Glomerular visceral epithelial cell (primary cell): ENCODE data around the gene CEP68.
A peak's percentile ranks its signal among the peaks of the same experiment; 100 is the strongest.

Experiments used
- DNase-seq: peaks from one replicate; pipeline ENCODE4 v3.0.0-alpha.2; 2016; ENCODE audit errors: extremely low spot score

CEP68 gene

GRCh38 chr2:65057054-65057375, 799 bp downstream of the CEP68 start:
- no peak for DNase-seq

GRCh38 chr2:65057391-65058052, 1.3 kb downstream of the CEP68 start:
- DNase-seq, result peak; percentile 45

- no peak for DNase-seq
Observed at GRCh38 chr2:65059071-65059470, 2.9 kb downstream of the CEP68 start.

- DNase-seq, result no peak
Observed at GRCh38 chr2:65061146-65061909, 5.1 kb downstream of the CEP68 start.

- no peak for DNase-seq
Observed at GRCh38 chr2:65061910-65062339, 5.7 kb downstream of the CEP68 start.

- no peak for DNase-seq
Observed at GRCh38 chr2:65062843-65063825, 6.9 kb downstream of the CEP68 start.

GRCh38 chr2:65064728-65065552, 8.7 kb downstream of the CEP68 start:
- DNase-seq, result peak; percentile 55

GRCh38 chr2:65067806-65068553, 11.8 kb downstream of the CEP68 start:
- no peak for DNase-seq

- no peak for DNase-seq
Observed at GRCh38 chr2:65069439-65069824, 13.2 kb downstream of the CEP68 start.

GRCh38 chr2:65070172-65070830, 14.1 kb downstream of the CEP68 start:
- peak; percentile 43 for DNase-seq

- no peak for DNase-seq
Observed at GRCh38 chr2:65070856-65071255, 14.6 kb downstream of the CEP68 start.

- no peak for DNase-seq
Observed at GRCh38 chr2:65071499-65072180, 15.4 kb downstream of the CEP68 start.

- DNase-seq, result no peak
Observed at GRCh38 chr2:65072181-65072970, 16.2 kb downstream of the CEP68 start.

GRCh38 chr2:65073879-65074565, 17.8 kb downstream of the CEP68 start:
- no peak for DNase-seq

- DNase-seq, result no peak
Observed at GRCh38 chr2:65075176-65075575, 19.0 kb downstream of the CEP68 start.

- no peak for DNase-seq
Observed at GRCh38 chr2:65075605-65076344, 19.6 kb downstream of the CEP68 start.

- DNase-seq, result peak; percentile 54
Observed at GRCh38 chr2:65076345-65076710, 20.1 kb downstream of the CEP68 start.

- DNase-seq, result no peak
Observed at GRCh38 chr2:65077898-65078297, 21.7 kb downstream of the CEP68 start.
